Endothelial cell of umbilical vein (primary cell): ENCODE measurements around the gene GALNT2. TPM values are rescaled to one million over a fixed set of nuclear protein-coding genes. Genes with fewer than 3 reads are reported as not detected.

ENCODE experiments used
- BruUV-seq: library from RNA; stranded (reverse); fragments of 400-500 nt; replicated peaks from 2 replicates; lab custom pipeline; 2021; lab: Mats Ljungman, UMichigan
- CTCF ChIA-PET: fragments of 300-600, 350-600 bp; sonication (Branson Sonifier 250); formaldehyde crosslinking; loops from one replicate; lab custom pipeline; 2021; ENCODE audit warnings: antibody characterized with exemption, inconsistent platforms; lab: Charles Lee
- POLR2A ChIA-PET: fragments of 300-600, 350-600 bp; sonication (Branson Sonifier 250); formaldehyde crosslinking; loops from one replicate; lab custom pipeline; 2021; ENCODE audit warnings: antibody characterized with exemption, inconsistent platforms; lab: Charles Lee
- DNase-seq: peaks from one replicate; pipeline ENCODE4 v3.0.0-alpha.2; 2011; ENCODE audit warnings: low read depth, low spot score
- FAIRE-seq: peaks from 2 replicates; lab custom pipeline; 2011; peaks lifted over from hg19 to GRCh38; lab: Jason Lieb, UNC
- H2AFZ ChIP-seq: 2 replicates; pipeline ENCODE4 v1.6.0; 2012; ENCODE audit warnings: low read depth, low read length, control low read depth, inconsistent platforms
- H3K27ac ChIP-seq: 2 replicates; pipeline ENCODE4 v1.5.1; 2011; ENCODE audit warnings: low read depth, mild to moderate bottlenecking, control low read depth, low read length, moderate library complexity; ENCODE audit not compliant: insufficient read depth
- H3K27me3 ChIP-seq, 2 experiments: 2 replicates each; pipeline versions ENCODE4 v1.6.0 to v1.6.1; 2011; ENCODE audit warnings: low read length in 2 of 2, mixed read lengths in 1 of 2; ENCODE audit not compliant: control insufficient read depth in 2 of 2, insufficient read depth in 2 of 2
- H3K36me3 ChIP-seq, 2 experiments: 2 replicates in 1 of 2; 3 replicates in 1 of 2; pipeline ENCODE4 v1.5.1; 2011; ENCODE audit warnings: low read length in 2 of 2, mild to moderate bottlenecking in 1 of 2, moderate library complexity in 1 of 2; ENCODE audit not compliant: control insufficient read depth in 2 of 2, insufficient read depth in 2 of 2; ENCODE audit errors: extremely low read depth in 1 of 2
- H3K4me1 ChIP-seq: 3 replicates; pipeline ENCODE4 v1.5.1; 2011; ENCODE audit warnings: mild to moderate bottlenecking, low read length; ENCODE audit not compliant: control insufficient read depth, insufficient read depth; ENCODE audit errors: extremely low read depth
- H3K4me2 ChIP-seq: 2 replicates; pipeline ENCODE4 v1.6.1; 2011; ENCODE audit warnings: low read length, control low read depth, mixed read lengths; ENCODE audit not compliant: insufficient read depth
- H3K4me3 ChIP-seq, 3 experiments: fragments of 200-600 bp in 1 of 3; sonication (generic), shearing (Covaris generic) in 1 of 3; replicated peaks in 1 of 3; 2 replicates each; pipeline ENCODE4 v1.5.1; 2011 to 2016; ENCODE audit warnings: control low read depth in 3 of 3, low read length in 3 of 3, mild to moderate bottlenecking in 2 of 3, inconsistent platforms in 1 of 3, low read depth in 1 of 3, moderate library complexity in 1 of 3; ENCODE audit not compliant: insufficient read depth in 1 of 3
- H3K79me2 ChIP-seq: 2 replicates; pipeline ENCODE4 v1.6.0; 2012; ENCODE audit warnings: low read length, inconsistent platforms; ENCODE audit not compliant: control insufficient read depth, insufficient read depth
- H3K9ac ChIP-seq: replicated peaks from 2 replicates; pipeline ENCODE3; 2011; ENCODE audit warnings: low read length, control low read depth; ENCODE audit not compliant: insufficient read depth; ENCODE audit errors: extremely low read depth
- H3K9me1 ChIP-seq: replicated peaks from 3 replicates; pipeline ENCODE4 v1.6.0; 2011; ENCODE audit warnings: mild to moderate bottlenecking, low read length; ENCODE audit not compliant: control insufficient read depth, insufficient read depth; ENCODE audit errors: extremely low read depth
- H3K9me3 ChIP-seq: replicated peaks from 2 replicates; pipeline ENCODE4 v1.5.1; 2012; ENCODE audit warnings: low read length, inconsistent platforms; ENCODE audit not compliant: control insufficient read depth, insufficient read depth
- H4K20me1 ChIP-seq: replicated peaks from 2 replicates; pipeline ENCODE3; 2011; ENCODE audit warnings: mild to moderate bottlenecking, low read length; ENCODE audit not compliant: control insufficient read depth, insufficient read depth; ENCODE audit errors: extremely low read depth
- EZH2 ChIP-seq: IDR thresholded peaks from 2 replicates; pipeline ENCODE4 v1.6.1; 2012; ENCODE audit warnings: borderline replicate concordance, low read depth, mild to moderate bottlenecking, moderate library complexity, low read length, inconsistent platforms; ENCODE audit not compliant: severe bottlenecking
- FOS ChIP-seq: IDR thresholded peaks from 2 replicates; pipeline ENCODE4 v1.6.1; 2011; ENCODE audit warnings: mild to moderate bottlenecking, low read length, moderate library complexity, borderline replicate concordance; ENCODE audit not compliant: insufficient read depth
- GATA2 ChIP-seq: IDR thresholded peaks from 2 replicates; pipeline ENCODE4 v1.7.0; 2011; ENCODE audit warnings: low read depth, mild to moderate bottlenecking, moderate library complexity, mixed read lengths, low read length; ENCODE audit not compliant: insufficient read length, insufficient read depth
- JUN ChIP-seq: IDR thresholded peaks from 2 replicates; pipeline ENCODE4 v1.6.1; 2011; ENCODE audit warnings: borderline replicate concordance, low read depth; ENCODE audit not compliant: insufficient read length, insufficient read depth
- MAX ChIP-seq: IDR thresholded peaks from 2 replicates; pipeline ENCODE4 v1.6.1; 2011; ENCODE audit not compliant: insufficient read depth, insufficient read length
- MYC ChIP-seq: IDR thresholded peaks from one replicate; pipeline ENCODE4 v1.6.1; 2011; ENCODE audit warnings: mild to moderate bottlenecking, low read depth, low read length
- POLR2A ChIP-seq: IDR thresholded peaks from 2 replicates; pipeline ENCODE4 v1.6.1; 2012; ENCODE audit warnings: low read depth, mild to moderate bottlenecking, control low read depth, low read length
- POLR2AphosphoS5 ChIP-seq: IDR thresholded peaks from 2 replicates; pipeline ENCODE4 v1.6.1; 2012; ENCODE audit warnings: low read depth, mild to moderate bottlenecking, control low read depth, low read length, moderate library complexity; ENCODE audit not compliant: insufficient read depth
- dilution Hi-C: fragments of 300-500 bp; cut with MboI; formaldehyde crosslinking; loops from one replicate; pipeline ENCODE4 v1.15.0; 2019; ENCODE audit warnings: low sequenced_read_pairs; ENCODE audit not compliant: extremely low pct_ligation_motif_present
- intact Hi-C: fragments of 100-400 bp; cut with micrococcal nuclease; formaldehyde crosslinking; loops from one replicate; pipeline ENCODE4 v1.10.0; 2022
- polyA plus RNA-seq, 4 experiments: library from polyadenylated mRNA; depleted of rRNA in 3 of 4; stranded (reverse) in 3 of 4; unstranded in 1 of 4; fragments of >200 nt; gene quantifications; 2 replicates each; pipeline versions ENCODE4 v1.2.1 to v1.2.3, GENCODE V29; 2011 to 2012; ENCODE audit warnings: missing spikeins in 1 of 4
- total RNA-seq: library from RNA; stranded (reverse); gene quantifications from 2 replicates; pipeline ENCODE4 v1.2.3, GENCODE V29; 2021
- TF ChIP-seq, protein P1 (sequence below), 2 donors: IDR thresholded peaks; 1 replicate in 1 of 2; 2 replicates in 1 of 2; pipeline ENCODE4 v1.5.1; 2011; ENCODE audit warnings: low read length in 2 of 2, mild to moderate bottlenecking in 2 of 2, moderate library complexity in 2 of 2, control low read depth in 1 of 2, inconsistent platforms in 1 of 2, low read depth in 1 of 2; ENCODE audit not compliant: insufficient read depth in 1 of 2; ENCODE audit errors: extremely low read depth in 1 of 2

Gene GALNT2
- total and polyA plus RNA-seq, 2 donors (not counting 3 experiments of a cell fraction or from before 2014, with no cell fraction given), result 56.3 to 77.5 TPM

DNA sequence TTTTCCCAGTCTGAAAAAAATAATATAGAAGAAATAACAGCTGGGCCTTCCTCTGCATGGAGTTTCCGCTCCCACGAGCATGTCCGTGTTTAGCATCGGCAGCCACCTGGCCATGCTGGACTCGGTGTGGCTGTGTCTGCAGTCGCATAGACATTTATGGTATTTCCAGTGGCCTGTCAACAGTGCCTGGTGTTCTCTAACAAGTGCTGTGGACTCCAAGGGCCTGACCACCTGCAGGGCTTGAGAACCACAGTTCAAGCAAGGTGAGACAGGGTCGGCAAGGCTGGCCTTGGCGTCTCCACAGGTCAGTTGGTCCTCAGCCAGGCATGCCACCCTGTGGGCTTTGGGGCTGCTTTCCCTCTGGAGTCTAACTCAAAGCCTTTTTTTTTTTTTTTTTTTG lies 234.3 kb downstream of the GALNT2 start:
- no peaks in the 10 kb centered on the region for H3K9me1 ChIP-seq
- H3K9me3 ChIP-seq, result no peaks in the 10 kb centered on the region
- no peak for FAIRE-seq
- no peaks in the 10 kb centered on the region for H3K79me2 ChIP-seq
- POLR2A ChIA-PET, result no interaction called here
- DNase-seq, result no peak
- H4K20me1 ChIP-seq, result no peaks in the 10 kb centered on the region
- H3K4me2 ChIP-seq, result no peak overlapping the region
- intact Hi-C loops (no loop called here), dilution Hi-C loops (no loop called here)
- no peaks in the 10 kb centered on the region for H3K4me1 ChIP-seq
- H3K27me3 ChIP-seq, result peaks cover under 1 to 3% of the 10 kb centered on the region in 2 experiments
- CTCF ChIA-PET, result no interaction called here
- H3K36me3 ChIP-seq, result no peaks in the 10 kb centered on the region
- no peak overlapping the region for H3K9ac ChIP-seq
- H3K27ac ChIP-seq, result no peak overlapping the region
- H3K4me3 ChIP-seq, result no peak overlapping the region
- no peak for TF ChIP-seq EZH2
- TF ChIP-seq, protein P1, sequence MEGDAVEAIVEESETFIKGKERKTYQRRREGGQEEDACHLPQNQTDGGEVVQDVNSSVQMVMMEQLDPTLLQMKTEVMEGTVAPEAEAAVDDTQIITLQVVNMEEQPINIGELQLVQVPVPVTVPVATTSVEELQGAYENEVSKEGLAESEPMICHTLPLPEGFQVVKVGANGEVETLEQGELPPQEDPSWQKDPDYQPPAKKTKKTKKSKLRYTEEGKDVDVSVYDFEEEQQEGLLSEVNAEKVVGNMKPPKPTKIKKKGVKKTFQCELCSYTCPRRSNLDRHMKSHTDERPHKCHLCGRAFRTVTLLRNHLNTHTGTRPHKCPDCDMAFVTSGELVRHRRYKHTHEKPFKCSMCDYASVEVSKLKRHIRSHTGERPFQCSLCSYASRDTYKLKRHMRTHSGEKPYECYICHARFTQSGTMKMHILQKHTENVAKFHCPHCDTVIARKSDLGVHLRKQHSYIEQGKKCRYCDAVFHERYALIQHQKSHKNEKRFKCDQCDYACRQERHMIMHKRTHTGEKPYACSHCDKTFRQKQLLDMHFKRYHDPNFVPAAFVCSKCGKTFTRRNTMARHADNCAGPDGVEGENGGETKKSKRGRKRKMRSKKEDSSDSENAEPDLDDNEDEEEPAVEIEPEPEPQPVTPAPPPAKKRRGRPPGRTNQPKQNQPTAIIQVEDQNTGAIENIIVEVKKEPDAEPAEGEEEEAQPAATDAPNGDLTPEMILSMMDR (IDR thresholded peaks at IDR 0.05; ENCODE audit: extremely low read depth in 1 of 2, insufficient read depth in 1 of 2, low read depth in 1 of 2, low read length in 2 of 2), result no peak
- TF ChIP-seq POLR2AphosphoS5, result no peak
- no peak for TF ChIP-seq POLR2A
- no peak for TF ChIP-seq MYC
- TF ChIP-seq FOS, result no peak
- TF ChIP-seq JUN, result no peak
- no peak for TF ChIP-seq MAX
- no peak for TF ChIP-seq GATA2
- H2AFZ ChIP-seq, result no peak overlapping the region
- no TSS peak for BruUV-seq
